Cardiac atrium fibroblast (primary cell): ENCODE data around the gene ABHD16B. TPM values are rescaled to one million over a fixed set of nuclear protein-coding genes. Genes with fewer than 3 reads are reported as not detected.

Source experiments
- total RNA-seq: library from RNA; depleted of rRNA; stranded (reverse); fragments of >200 nt; gene quantifications from 2 replicates; pipeline ENCODE4 v1.2.3, GENCODE V29; 2015

Gene ABHD16B
- not detected in 2 replicates for total RNA-seq

GRCh38 chr20:63861365-63861934 lies at the start of gene ABHD16B:
Gene ABHD16B, plus strand, starts transcription at chr20:63861498. Its CDS starts 43 bp downstream, at chr20:63861541.

GRCh38 chr20:63830841-63831588 lies 30.3 kb upstream of the ABHD16B start, which contains the start of gene ZBTB46:
Gene ZBTB46, minus strand, starts transcription at chr20:63831264. Its CDS starts 40,507 bp downstream, at chr20:63790757.

GRCh38 chr20:63864978-63865640 lies 3.8 kb downstream of the ABHD16B start, which contains the start of gene TPD52L2:
Gene TPD52L2, plus strand, starts transcription at chr20:63865270. Its CDS starts 96 bp downstream, at chr20:63865366.

GRCh38 chr20:63894358-63895201 lies 33.3 kb downstream of the ABHD16B start, which contains the start of gene DNAJC5:
Gene DNAJC5, plus strand, starts transcription at chr20:63895126. Its CDS starts 33,220 bp downstream, at chr20:63928346.

Other genes with a start within 250 kb of the ABHD16B start
- 6.8 and 12.5 TPM in 2 replicates for gene GMEB2, start 234.4 kb upstream of the ABHD16B start, total RNA-seq
- gene STMN3, start 208.1 kb upstream of the ABHD16B start, total RNA-seq, result 38.6 and 51.4 TPM in 2 replicates
- gene RTEL1, start 203.2 kb upstream of the ABHD16B start, total RNA-seq, result 7.1 and 9.6 TPM in 2 replicates
- gene TNFRSF6B, start 164.8 kb upstream of the ABHD16B start, total RNA-seq, result 1.8 and 5.8 TPM in 2 replicates
- gene ARFRP1, start 153.5 kb upstream of the ABHD16B start, total RNA-seq, result 37.3 and 38.5 TPM in 2 replicates
- 23.8 and 24.5 TPM in 2 replicates for gene ZGPAT, start 153.5 kb upstream of the ABHD16B start, total RNA-seq
- gene LIME1, start 124.8 kb upstream of the ABHD16B start, total RNA-seq, result 3.8 and 7.3 TPM in 2 replicates
- gene SLC2A4RG, start 121.7 kb upstream of the ABHD16B start, total RNA-seq, result 36.9 and 58.5 TPM in 2 replicates
- 3.4 and 3.9 TPM in 2 replicates for gene ZBTB46, start 30.2 kb upstream of the ABHD16B start, total RNA-seq
- 131 and 133 TPM in 2 replicates for gene TPD52L2, start 3.8 kb downstream of the ABHD16B start, total RNA-seq
- gene DNAJC5, start 33.6 kb downstream of the ABHD16B start, total RNA-seq, result 51.4 and 57.8 TPM in 2 replicates
- 14.9 and 17.3 TPM in 2 replicates for gene UCKL1, start 94.9 kb downstream of the ABHD16B start, total RNA-seq
- gene ZNF512B, start 108.4 kb downstream of the ABHD16B start, total RNA-seq, result 8.7 and 11.7 TPM in 2 replicates
- gene SAMD10, start 118.1 kb downstream of the ABHD16B start, total RNA-seq, result 1.1 and 2.4 TPM in 2 replicates
- 36.8 and 42.0 TPM in 2 replicates for gene PRPF6, start 119.6 kb downstream of the ABHD16B start, total RNA-seq
- 0.18 TPM in 1 of 2 replicates, not detected in the other for gene C20orf204, start 174.7 kb downstream of the ABHD16B start, total RNA-seq
- 0.36 and 1.8 TPM in 2 replicates for gene SOX18, start 188.1 kb downstream of the ABHD16B start, total RNA-seq
- gene TCEA2, start 201.7 kb downstream of the ABHD16B start, total RNA-seq, result 26.5 and 30.6 TPM in 2 replicates
- gene RGS19, start 218.0 kb downstream of the ABHD16B start, total RNA-seq, result 9.4 and 10.1 TPM in 2 replicates
- gene OPRL1, start 218.6 kb downstream of the ABHD16B start, total RNA-seq, result 0.65 TPM in 1 of 2 replicates, not detected in the other
- 2.5 TPM in 1 of 2 replicates, not detected in the other for gene LKAAEAR1, start 222.9 kb downstream of the ABHD16B start, total RNA-seq
- gene NPBWR2, start 246.1 kb downstream of the ABHD16B start, total RNA-seq, result not detected in 2 replicates